Femur (tissue), 1 donor: ENCODE data around the gene IDI2.

ENCODE experiments used
- DNase-seq: peaks from one replicate; pipeline ENCODE4 v3.0.0-alpha.2; 2017

IDI2 gene

GRCh38 chr10:976316-976715 is 49.3 kb downstream of the IDI2 start:
- no peak for DNase-seq

GRCh38 chr10:974785-975074 is 50.9 kb downstream of the IDI2 start:
- DNase-seq: no peak

- no peak for DNase-seq
Observed at GRCh38 chr10:974038-974784, 51.4 kb downstream of the IDI2 start.

GRCh38 chr10:972763-973162 is 52.9 kb downstream of the IDI2 start:
- no peak for DNase-seq

GRCh38 chr10:971613-972012 is 54.0 kb downstream of the IDI2 start:
- DNase-seq: no peak

- no peak for DNase-seq
Observed at GRCh38 chr10:971150-971542, 54.5 kb downstream of the IDI2 start.

GRCh38 chr10:970311-971149 is 55.1 kb downstream of the IDI2 start:
- no peak for DNase-seq

GRCh38 chr10:969473-970150 is 56.0 kb downstream of the IDI2 start:
- no peak for DNase-seq
